Measurements from ENCODE around the gene RRM2. TPM values are rescaled to one million over a fixed set of nuclear protein-coding genes. Genes with fewer than 3 reads are reported as not detected.

RRM2 gene
- total and polyA plus RNA-seq, 2 experiments from 2014 or later, result 108 to 119 TPM

GRCh38 chr2:10145519-10146357, 23.2 kb downstream of the RRM2 start (continued):
- TF ChIP-seq ZNF462 (CRISPR knock-in tag; IDR thresholded peaks at IDR 0.05), result no peak
- TF ChIP-seq ETS1 (IDR thresholded peaks at IDR 0.05), result no peak
- no peak for TF ChIP-seq NANOG (IDR thresholded peaks at IDR 0.05; ENCODE audit: borderline replicate concordance)
- no peak for TF ChIP-seq ZNF114 (CRISPR knock-in tag; IDR thresholded peaks at IDR 0.05)
- no peak for TF ChIP-seq STAT1 (IDR thresholded peaks at IDR 0.05; ENCODE audit: unreplicated experiment)

GRCh38 chr2:10146366-10147005, 23.9 kb downstream of the RRM2 start:
- no peaks in the 10 kb centered on the region for H3K4me1 Mint-ChIP-seq
- TF ChIP-seq ZNF331 (CRISPR knock-in tag; IDR thresholded peaks at IDR 0.05; ENCODE audit: low read depth), result no peak
- no peak for TF ChIP-seq ETS1 (IDR thresholded peaks at IDR 0.05)
- no peak for TF ChIP-seq CREB1 (CRISPR knock-in tag; IDR thresholded peaks at IDR 0.05; ENCODE audit: low read depth)
- TF ChIP-seq STAT1 (IDR thresholded peaks at IDR 0.05; ENCODE audit: unreplicated experiment), result no peak
- TF ChIP-seq EZH2phosphoT487 (IDR thresholded peaks at IDR 0.05; ENCODE audit: unreplicated experiment), result no peak
- no peak for TF ChIP-seq EZH2 (IDR thresholded peaks at IDR 0.05; ENCODE audit: low read depth, unreplicated experiment)
- TF ChIP-seq ZNF114 (CRISPR knock-in tag; IDR thresholded peaks at IDR 0.05), result no peak
- no peak for TF ChIP-seq NANOG (IDR thresholded peaks at IDR 0.05; ENCODE audit: borderline replicate concordance)

More at GRCh38 chr2:10146366-10147005, 23.9 kb downstream of the RRM2 start:
- Histone ChIP-seq H3K36me3 (ENCODE audit: insufficient read depth) (peaks cover 13% of the 10 kb centered on the region; the same call in 1 of the 2 replicates), H3K27ac (ENCODE audit: low read depth) (no peak overlapping the region), H3K9me2 (ENCODE audit: insufficient read depth) (no peaks in the 10 kb centered on the region), H4K20me1 (replicated peaks; ENCODE audit: insufficient read depth) (peaks cover 8% of the 10 kb centered on the region), H3K27me3 (ENCODE audit: insufficient read depth) (no peaks in the 10 kb centered on the region), H3K4me2 (no peak overlapping the region), H3K4me1 (ENCODE audit: insufficient read depth) (no peaks in the 10 kb centered on the region), H2AFZ (no peak overlapping the region), H3F3A (replicated peaks; ENCODE audit: low read depth) (no peaks in the 10 kb centered on the region), H3K79me2 (replicated peaks; ENCODE audit: insufficient read depth) (no peaks in the 10 kb centered on the region), H3K4me3 (no peak overlapping the region)
- Mint-ChIP-seq H3K36me3 (ENCODE audit: low read depth) (peaks cover 48% of the 10 kb centered on the region), H3K4me3 (no peak overlapping the region), H3K9me3 (no peaks in the 10 kb centered on the region), H3K27me3 (ENCODE audit: insufficient read depth, low read depth, poor library complexity) (peaks cover 7% of the 10 kb centered on the region), H3K27ac (no peak overlapping the region)
- no peak for DNase-seq (ENCODE audit: low spot score)
- ATAC-seq, result no peak
